DMS53 treated with DMSO at 0.1 percent for 48 hours (cell line): ENCODE results near the gene ARHGAP35.

Source experiments
- DNase-seq: peaks from one replicate; lab custom pipeline; 2025; ENCODE audit not compliant: unreplicated experiment; lab: John Stamatoyannopoulos, UW

ARHGAP35 gene

DNA sequence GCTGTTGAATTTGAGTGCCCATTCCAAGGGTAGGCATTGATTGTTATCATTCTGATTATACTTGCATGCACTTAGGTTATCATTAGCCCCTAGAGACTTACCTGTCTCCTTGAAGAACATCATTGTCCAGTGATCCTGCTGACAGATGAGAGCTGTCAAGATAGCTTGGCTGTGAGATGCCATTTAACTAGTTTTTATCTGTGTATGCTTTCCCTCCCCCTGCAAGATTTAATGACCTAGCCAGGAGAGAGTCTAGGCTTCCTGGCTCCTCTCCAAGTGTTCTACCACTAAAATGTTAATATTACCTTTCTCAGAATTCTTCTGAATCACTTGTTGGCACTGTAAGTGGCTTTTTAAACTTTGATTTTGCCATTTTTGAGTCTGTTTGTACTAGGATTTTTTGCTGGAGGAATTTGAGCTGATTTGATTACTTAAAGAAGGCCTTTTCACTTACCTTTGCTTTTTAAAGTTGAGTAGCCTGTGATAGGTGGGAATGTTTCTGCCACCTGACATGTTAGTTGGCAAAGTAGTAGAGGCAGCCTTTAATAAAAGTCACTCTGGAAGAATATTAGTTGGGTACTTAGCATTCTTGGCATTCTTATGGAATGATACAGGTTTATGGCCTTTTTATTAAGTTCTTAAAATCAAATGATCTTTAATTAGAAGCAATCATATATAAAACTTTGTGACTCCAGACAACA, 41.1 kb downstream of the ARHGAP35 start:
- DNase-seq: no peak

DNA sequence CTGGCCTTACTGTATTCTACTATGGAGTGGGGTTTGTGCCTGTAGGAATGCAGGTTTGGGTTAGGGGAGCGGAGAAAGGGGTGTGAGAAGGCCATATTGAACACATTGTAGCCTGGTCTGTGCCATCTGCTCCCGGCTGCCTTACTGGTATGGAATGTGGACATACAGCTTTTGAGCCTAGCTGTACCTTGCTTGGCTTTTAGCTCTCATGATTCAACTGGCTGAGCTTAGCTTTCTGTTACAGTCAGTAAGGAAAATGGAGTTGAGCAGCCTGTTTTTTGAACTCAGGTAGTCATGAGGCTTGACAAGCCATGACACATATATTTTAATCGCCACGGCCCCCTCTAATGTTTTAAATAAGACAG, 41.6 kb downstream of the ARHGAP35 start:
- DNase-seq: peak; percentile 7

DNA sequence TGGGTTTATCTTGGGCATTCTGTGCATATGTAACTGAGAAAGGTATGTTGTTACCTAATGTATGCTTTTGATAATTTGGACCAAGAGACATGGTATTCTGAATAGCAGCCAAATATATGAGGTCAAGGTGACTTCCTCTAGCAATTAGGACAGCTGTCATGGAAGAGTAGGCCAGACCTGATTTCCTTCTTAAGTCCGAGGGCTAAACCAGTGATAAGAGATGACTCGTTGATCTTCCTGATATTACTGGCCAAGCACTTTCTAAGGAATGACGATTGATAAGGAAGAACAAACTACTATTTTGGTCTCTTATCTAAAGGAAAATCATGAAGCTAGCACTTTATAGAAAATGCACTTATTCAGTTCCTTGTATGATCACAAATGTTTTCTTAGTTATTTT, 42.7 kb downstream of the ARHGAP35 start:
- DNase-seq: no peak

DNA sequence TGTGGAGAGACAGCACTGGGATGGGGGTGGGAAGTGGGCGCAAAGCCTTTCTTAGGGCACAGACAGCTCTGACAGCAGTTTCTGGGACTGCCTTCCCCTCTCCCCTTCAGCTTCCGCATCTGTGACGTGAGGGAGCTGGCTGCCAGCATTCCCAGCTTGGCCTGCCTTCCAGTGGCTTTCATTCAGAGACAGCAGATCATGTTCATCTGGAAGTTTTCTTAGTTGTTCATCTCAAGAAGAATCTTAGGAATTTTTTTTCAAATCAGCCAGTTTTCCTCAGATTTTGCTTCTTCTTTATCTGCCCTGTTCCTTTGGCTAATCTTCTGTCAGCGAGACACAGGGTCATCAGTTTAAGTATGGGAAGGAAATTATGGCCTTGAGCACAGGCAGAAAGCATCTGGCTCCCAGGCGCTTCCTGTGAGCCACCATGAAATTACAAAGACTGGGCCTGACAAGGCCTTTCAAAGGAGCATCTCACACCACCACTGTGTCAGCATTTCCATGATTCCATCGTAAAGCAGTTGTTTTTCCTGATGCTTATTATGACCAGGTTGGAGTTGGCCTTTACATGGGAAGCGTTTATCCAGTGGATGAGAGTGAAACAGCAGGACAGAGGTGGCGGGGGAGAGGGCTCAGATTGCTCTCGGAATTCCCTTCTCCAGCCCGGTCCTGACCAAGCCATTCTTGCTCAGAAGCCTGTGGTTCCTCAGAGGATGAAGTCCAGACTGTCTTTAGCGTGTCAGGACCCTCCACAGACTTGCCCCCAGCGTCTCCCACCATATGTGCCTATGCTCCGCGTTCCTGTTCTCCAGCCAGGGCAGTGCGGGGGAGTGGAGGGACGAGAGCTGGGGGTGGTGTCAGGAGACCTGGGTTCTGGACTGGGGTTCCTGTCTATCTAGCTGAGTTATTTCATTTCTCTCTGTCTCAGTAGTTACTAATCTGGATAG, 43.6 kb downstream of the ARHGAP35 start:
- no peak for DNase-seq

DNA sequence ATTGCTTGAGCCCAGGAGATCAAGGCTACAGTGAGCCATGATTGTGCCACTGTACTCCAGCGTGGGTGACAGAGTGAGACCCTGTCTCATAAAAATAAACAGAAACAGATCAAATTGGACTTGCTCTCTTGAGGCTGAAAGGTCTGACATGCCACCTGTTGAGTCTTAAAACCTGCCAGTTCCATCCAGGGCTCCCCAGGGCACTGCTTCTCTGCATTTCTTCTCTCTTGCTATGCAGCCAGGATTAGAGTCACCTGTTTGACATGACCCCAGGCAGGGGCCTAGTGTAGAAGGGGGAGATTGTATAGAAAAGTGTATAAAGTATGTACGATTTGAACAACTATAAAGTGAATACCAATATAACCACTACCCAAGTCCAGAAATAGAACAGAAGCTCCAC, 45.4 kb downstream of the ARHGAP35 start:
- no peak for DNase-seq

DNA sequence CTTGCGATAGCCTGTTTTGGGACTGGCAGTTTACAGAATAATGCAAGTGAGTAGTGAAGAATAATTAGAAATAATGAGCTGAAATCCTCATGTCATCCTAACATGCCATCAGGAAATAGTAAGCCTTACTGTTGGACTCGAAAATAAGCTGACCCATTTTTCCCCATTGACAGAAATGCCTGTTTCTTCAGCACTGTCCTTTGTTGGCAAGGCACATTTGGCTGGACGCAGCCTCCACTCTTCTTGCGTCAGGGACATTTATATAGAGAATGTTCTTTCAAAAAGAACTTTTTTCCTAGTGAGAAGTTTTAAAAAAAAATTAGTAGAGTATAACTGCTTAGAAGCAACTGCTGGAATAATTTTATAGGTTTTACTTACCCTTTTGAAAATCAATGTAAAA, 47.1 kb downstream of the ARHGAP35 start:
- no peak for DNase-seq

DNA sequence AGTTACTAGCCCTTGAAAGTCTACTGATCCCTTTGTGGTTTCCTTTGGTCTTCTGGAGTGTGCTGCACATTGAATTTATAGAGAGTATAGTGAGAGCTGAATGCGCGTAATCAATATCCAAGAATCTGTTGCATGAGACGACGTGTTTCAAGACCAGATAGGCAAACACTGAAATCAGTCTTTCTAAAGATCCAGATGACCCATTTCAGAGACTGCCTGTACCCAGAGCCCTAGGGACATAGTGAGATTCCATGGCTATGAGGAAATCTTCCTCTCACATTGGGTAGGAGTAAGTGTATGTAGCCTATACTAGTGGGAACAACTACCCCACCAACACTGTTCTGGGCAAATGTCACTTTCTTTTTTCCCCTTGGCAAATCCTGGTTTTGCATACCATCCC, 48.6 kb downstream of the ARHGAP35 start:
- no peak for DNase-seq
